HG03060 (cell line): ENCODE results near the gene ANO5.

Source experiments
- ATAC-seq: cut with Tn5 transposase; IDR thresholded peaks from one replicate; pipeline ENCODE4 v1.9.1; 2021; ENCODE audit warnings: low read depth, moderate number of reproducible peaks; ENCODE audit not compliant: unreplicated experiment

ANO5 gene

DNA sequence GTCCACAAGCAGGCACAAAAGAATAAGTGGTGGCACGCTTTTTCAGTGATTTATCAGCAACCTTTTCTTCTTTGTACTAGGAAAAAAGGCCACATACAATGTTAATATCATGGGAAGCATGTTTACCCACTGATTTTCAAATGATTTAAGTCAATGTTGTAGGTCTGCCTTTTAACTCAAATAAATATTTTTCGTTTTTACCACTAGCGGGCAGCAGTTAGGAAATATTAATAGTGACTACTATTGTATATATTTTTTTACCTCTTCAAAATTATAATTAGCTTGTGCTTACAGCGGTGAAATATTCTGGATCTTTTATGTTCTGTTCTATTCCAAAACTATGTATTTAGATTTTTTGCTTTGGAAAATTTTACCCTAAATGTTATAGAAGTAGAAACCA, 138.9 kb downstream of the ANO5 start:
- no peak for ATAC-seq
